Bronchial epithelial cell (primary cell): ENCODE measurements around the gene PGM2. TPM values are rescaled to one million over a fixed set of nuclear protein-coding genes. Genes with fewer than 3 reads are reported as not detected.

Experiments
- DNase-seq: peaks from one replicate; pipeline ENCODE4 v3.0.0-alpha.2; 2010; ENCODE audit warnings: low read depth
- FAIRE-seq: peaks from 2 replicates; lab custom pipeline; 2011; peaks lifted over from hg19 to GRCh38; lab: Jason Lieb, UNC
- H3K27me3 ChIP-seq: 2 replicates; pipeline ENCODE4 v1.5.1; 2011; ENCODE audit warnings: low read length; ENCODE audit not compliant: control insufficient read depth, insufficient read depth
- H3K36me3 ChIP-seq: 2 replicates; pipeline ENCODE4 v1.5.1; 2011; ENCODE audit warnings: low read length; ENCODE audit not compliant: control insufficient read depth, insufficient read depth
- H3K4me3 ChIP-seq: 2 replicates; pipeline ENCODE4 v1.5.1; 2011; ENCODE audit warnings: mild to moderate bottlenecking, low read depth, low read length, control low read depth
- CTCF ChIP-seq: IDR thresholded peaks from 2 replicates; pipeline ENCODE4 v1.5.1; 2011; ENCODE audit warnings: mild to moderate bottlenecking, moderate library complexity, low read length, control low read depth, inconsistent platforms; ENCODE audit not compliant: insufficient read depth, severe bottlenecking
- total RNA-seq: library from RNA; depleted of rRNA; stranded (reverse); fragments of >200 nt; gene quantifications from 2 replicates; pipeline ENCODE4 v1.2.1, GENCODE V29; 2014

The PGM2 gene
- total RNA-seq, 1 donor from 2014 or later = 59.2 TPM

GRCh38 chr4:37828843-37829242, 2.4 kb downstream of the PGM2 start:
- peaks cover 17% of the 10 kb centered on the region for H3K36me3 ChIP-seq
- no peak overlapping the region for H3K4me3 ChIP-seq
- FAIRE-seq (no peak), DNase-seq (no peak)
- no peak for TF ChIP-seq CTCF
- H3K27me3 ChIP-seq = no peaks in the 10 kb centered on the region

- FAIRE-seq = no peak
- peak; percentile 100 for DNase-seq
- no peak overlapping the region for H3K4me3 ChIP-seq
- H3K36me3 ChIP-seq = peaks cover 21% of the 10 kb centered on the region
- no peaks in the 10 kb centered on the region for H3K27me3 ChIP-seq
- no peak for TF ChIP-seq CTCF
These were observed 4.2 kb downstream of the PGM2 start for GRCh38 chr4:37830640-37831039.

- FAIRE-seq = no peak
- Histone ChIP-seq H3K4me3 (no peak overlapping the region), H3K27me3 (no peaks in the 10 kb centered on the region), H3K36me3 (peaks cover 19% of the 10 kb centered on the region)
- TF ChIP-seq CTCF = no peak
- DNase-seq = no peak
These were observed 8.5 kb downstream of the PGM2 start for GRCh38 chr4:37835031-37835430.

GRCh38 chr4:37835806-37836205, 9.3 kb downstream of the PGM2 start:
- H3K4me3 ChIP-seq = no peak overlapping the region
- TF ChIP-seq CTCF = no peak
- H3K36me3 ChIP-seq = peaks cover 24% of the 10 kb centered on the region
- FAIRE-seq (no peak), DNase-seq (no peak)
- H3K27me3 ChIP-seq = no peaks in the 10 kb centered on the region

GRCh38 chr4:37836274-37836673, 9.8 kb downstream of the PGM2 start:
- H3K36me3 ChIP-seq = peaks cover 24% of the 10 kb centered on the region
- FAIRE-seq = no peak
- DNase-seq = no peak
- no peak overlapping the region for H3K4me3 ChIP-seq
- TF ChIP-seq CTCF = no peak
- H3K27me3 ChIP-seq = no peaks in the 10 kb centered on the region

GRCh38 chr4:37836838-37837440, 10.5 kb downstream of the PGM2 start:
- TF ChIP-seq CTCF = no peak
- Histone ChIP-seq H3K27me3 (no peaks in the 10 kb centered on the region), H3K4me3 (no peak overlapping the region), H3K36me3 (peaks cover 24% of the 10 kb centered on the region)
- DNase-seq (no peak), FAIRE-seq (no peak)
